OCI-LY7 (cell line): ENCODE data around the gene BRD7. TPM values are rescaled to one million over a fixed set of nuclear protein-coding genes. Genes with fewer than 3 reads are reported as not detected.

Source experiments
- BruUV-seq: library from RNA; stranded (reverse); fragments of 400-500 nt; replicated peaks from 2 replicates; lab custom pipeline; 2021; lab: Mats Ljungman, UMichigan
- CTCF ChIA-PET: fragments of 300-600 bp; sonication (Branson Sonifier 250); formaldehyde crosslinking; loops from one replicate; lab custom pipeline; 2022; ENCODE audit warnings: antibody characterized with exemption; ENCODE audit not compliant: unreplicated experiment; lab: Charles Lee
- POLR2A ChIA-PET: fragments of 300-600 bp; sonication (Branson Sonifier 250); formaldehyde crosslinking; loops from one replicate; lab custom pipeline; 2022; ENCODE audit warnings: antibody characterized with exemption; lab: Charles Lee
- DNase-seq: peaks from one replicate; pipeline ENCODE4 v3.0.0-alpha.2; 2015; ENCODE audit warnings: low spot score
- H2AFZ ChIP-seq: fragments of 200-600 bp; sonication (generic), shearing (Covaris generic); 2 replicates; pipeline ENCODE4 v1.6.1; 2014; ENCODE audit warnings: mild to moderate bottlenecking, antibody characterized with exemption, low read length, moderate library complexity
- H3K27ac ChIP-seq: fragments of 200-600 bp; sonication (generic); 2 replicates; pipeline ENCODE4 v1.5.1; 2014; ENCODE audit warnings: mixed run types, low read depth, mild to moderate bottlenecking, moderate library complexity, low read length, inconsistent platforms; ENCODE audit not compliant: poor library complexity, severe bottlenecking
- H3K36me3 ChIP-seq: fragments of 200-600 bp; sonication (generic); 2 replicates; pipeline ENCODE4 v1.6.1; 2014; ENCODE audit warnings: mild to moderate bottlenecking, antibody characterized with exemption, low read length, moderate library complexity, mixed read lengths; ENCODE audit not compliant: insufficient read depth
- H3K4me1 ChIP-seq: fragments of 200-600 bp; sonication (generic); 2 replicates; pipeline ENCODE4 v1.5.1; 2014; ENCODE audit warnings: mild to moderate bottlenecking, low read length; ENCODE audit not compliant: insufficient read depth, poor library complexity, severe bottlenecking
- H3K4me2 ChIP-seq: fragments of 200-600 bp; sonication (generic); 2 replicates; pipeline ENCODE4 v1.6.1; 2014; ENCODE audit warnings: mild to moderate bottlenecking, low read length
- H3K4me3 ChIP-seq: fragments of 200-600 bp; sonication (generic); 2 replicates; pipeline ENCODE4 v1.5.1; 2014; ENCODE audit warnings: mild to moderate bottlenecking, low read depth, low read length; ENCODE audit not compliant: poor library complexity, severe bottlenecking
- H3K79me2 ChIP-seq: fragments of 200-600 bp; sonication (generic); 2 replicates; pipeline ENCODE4 v1.6.1; 2016; ENCODE audit warnings: low read depth, mild to moderate bottlenecking, low read length, moderate library complexity, mixed read lengths; ENCODE audit not compliant: insufficient read depth
- H3K9me2 ChIP-seq: fragments of 200-600 bp; sonication (generic); 2 replicates; pipeline ENCODE4 v1.6.1; 2016; ENCODE audit warnings: mild to moderate bottlenecking, low read length, mixed read lengths; ENCODE audit not compliant: insufficient read depth
- H3K9me3 ChIP-seq: fragments of 200-600 bp; sonication (generic); 2 replicates; pipeline ENCODE4 v1.6.1; 2014; ENCODE audit warnings: mild to moderate bottlenecking, mixed run types, low read length, mixed read lengths
- H4K20me1 ChIP-seq: fragments of 200-600 bp; sonication (generic); 2 replicates; pipeline ENCODE4 v1.6.1; 2014; ENCODE audit warnings: mild to moderate bottlenecking, antibody characterized with exemption, low read length, moderate library complexity, mixed read lengths; ENCODE audit not compliant: insufficient read depth
- CTCF ChIP-seq: fragments of 200-600 bp; sonication (generic); conservative IDR thresholded peaks from 2 replicates; pipeline ENCODE4 v1.5.1; 2014; ENCODE audit warnings: mild to moderate bottlenecking, antibody characterized with exemption, low read length, moderate library complexity, mixed read lengths
- EZH2phosphoT487 ChIP-seq: fragments of 200-600 bp; sonication (generic); IDR thresholded peaks from 2 replicates; pipeline ENCODE4 v1.6.1; 2018; ENCODE audit warnings: low read depth, borderline replicate concordance, mild to moderate bottlenecking, mixed run types, antibody characterized with exemption, low read length, moderate library complexity, mixed read lengths
- intact Hi-C: fragments of 100-400 bp; cut with micrococcal nuclease; formaldehyde crosslinking; loops from one replicate; pipeline ENCODE4 v1.10.0; 2022; ENCODE audit not compliant: unreplicated experiment
- total RNA-seq, 2 experiments: library from RNA; depleted of rRNA in 1 of 2; stranded (reverse); fragments of >200 nt in 1 of 2; shearing (Covaris generic) in 1 of 2; gene quantifications; 2 replicates each; pipeline ENCODE4 v1.2.3, GENCODE V29; 2014 to 2022

Gene BRD7
- total RNA-seq, 2 experiments from 2014 or later = 78.5 to 105 TPM

- H2AFZ ChIP-seq = no peak overlapping the region
- no peaks in the 10 kb centered on the region for H4K20me1 ChIP-seq
- H3K27ac ChIP-seq = no peak overlapping the region
- no peak overlapping the region for H3K4me3 ChIP-seq
- peaks cover 9% of the 10 kb centered on the region; the same call in 1 of the 2 replicates for H3K79me2 ChIP-seq
- peaks cover under 1% of the 10 kb centered on the region for H3K4me1 ChIP-seq
- TF ChIP-seq EZH2phosphoT487 (no peak), CTCF (no peak)
- no TSS peak for BruUV-seq
- POLR2A ChIA-PET = interaction anchor here (0.6 kb wide), 1 partner anchor 164 kb away, joined by 3 read pairs; no protein-coding TSS in a partner anchor
- CTCF ChIA-PET = no interaction called here
- intact Hi-C loops = no loop called here
- H3K9me2 ChIP-seq = no peaks in the 10 kb centered on the region
- H3K4me2 ChIP-seq = no peak overlapping the region
- DNase-seq = no peak
- H3K36me3 ChIP-seq = peaks cover 91% of the 10 kb centered on the region
- no peaks in the 10 kb centered on the region for H3K9me3 ChIP-seq
These were observed 36.2 kb downstream of the BRD7 start for GRCh38 chr16:50332599-50332998.

- POLR2A ChIA-PET = no interaction called here
- Histone ChIP-seq H3K9me3 (no peaks in the 10 kb centered on the region), H3K79me2 (peaks cover 9% of the 10 kb centered on the region; the same call in 1 of the 2 replicates), H3K27ac (no peak overlapping the region), H3K4me3 (no peak overlapping the region), H3K36me3 (peaks cover 93% of the 10 kb centered on the region), H2AFZ (no peak overlapping the region), H3K4me2 (no peak overlapping the region), H3K4me1 (peaks cover 6% of the 10 kb centered on the region), H3K9me2 (no peaks in the 10 kb centered on the region), H4K20me1 (no peaks in the 10 kb centered on the region)
- CTCF ChIA-PET = no interaction called here
- intact Hi-C loops = no loop called here
- BruUV-seq = no TSS peak
- TF ChIP-seq EZH2phosphoT487 (no peak), CTCF (no peak)
- DNase-seq = no peak
These were observed 37.2 kb downstream of the BRD7 start for GRCh38 chr16:50331570-50331969.

GRCh38 chr16:50329446-50330189 lies 39.2 kb downstream of the BRD7 start:
- H3K9me3 ChIP-seq = no peaks in the 10 kb centered on the region
- intact Hi-C loops = loop anchor here (10.0 kb wide), 2 partner anchors 75 to 255 kb away; no protein-coding TSS in a partner anchor
- H2AFZ ChIP-seq = no peak overlapping the region
- no peaks in the 10 kb centered on the region for H3K9me2 ChIP-seq
- no peak overlapping the region for H3K4me3 ChIP-seq
- H3K79me2 ChIP-seq = peaks cover 9% of the 10 kb centered on the region; the same call in 1 of the 2 replicates
- no peak overlapping the region for H3K4me2 ChIP-seq
- POLR2A ChIA-PET = no interaction called here
- H3K36me3 ChIP-seq = peaks cover 96% of the 10 kb centered on the region
- DNase-seq = no peak
- TF ChIP-seq EZH2phosphoT487 (no peak), CTCF (no peak)
- H3K4me1 ChIP-seq = peaks cover 6% of the 10 kb centered on the region
- BruUV-seq = no TSS peak
- no peak overlapping the region for H3K27ac ChIP-seq
- no peaks in the 10 kb centered on the region for H4K20me1 ChIP-seq
- CTCF ChIA-PET = no interaction called here
